Left ventricle myocardium inferior (tissue), 1 donor: Measurements from ENCODE around the gene COL25A1. TPM values are rescaled to one million over a fixed set of nuclear protein-coding genes. Genes with fewer than 3 reads are reported as not detected.

Experiments used
- DNase-seq: peaks from one replicate; pipeline ENCODE4 v3.0.0-alpha.2; 2020
- H3K27ac ChIP-seq: fragments of 200-600 bp; replicated peaks from 2 replicates; pipeline ENCODE4 v1.8.0; 2021
- H3K27me3 ChIP-seq: fragments of 200-600 bp; 2 replicates; pipeline ENCODE4 v1.8.0; 2021; ENCODE audit warnings: low read depth
- H3K36me3 ChIP-seq: fragments of 200-600 bp; 2 replicates; pipeline ENCODE4 v1.8.0; 2021
- H3K4me1 ChIP-seq: fragments of 200-600 bp; 2 replicates; pipeline ENCODE4 v1.8.0; 2021
- H3K4me3 ChIP-seq: fragments of 200-600 bp; 2 replicates; pipeline ENCODE4 v1.8.0; 2021; ENCODE audit warnings: mild to moderate bottlenecking, moderate library complexity
- H3K9me3 ChIP-seq: fragments of 200-600 bp; replicated peaks from 2 replicates; pipeline ENCODE4 v1.8.0; 2021
- intact Hi-C: fragments of 100-400 bp; cut with micrococcal nuclease; formaldehyde crosslinking; loops from one replicate; pipeline ENCODE4 v1.11.0; 2022
- total RNA-seq: library from RNA; stranded (reverse); fragmentation: NEBNext Ultra II Directional; extraction: Animal tissue kit (Norgen Biotek cat#: 25700); gene quantifications from one replicate; pipeline ENCODE4 v1.2.1, GENCODE V29; 2021
- TF ChIP-seq, protein P1 (sequence below): fragments of 200-600 bp; IDR thresholded peaks from 2 replicates; pipeline ENCODE4 v1.8.0; 2021; ENCODE audit warnings: antibody characterized with exemption, mild to moderate bottlenecking, borderline replicate concordance
- donor health status: DM: no; HTN: yes; CAD: no; lungs with severe emphysema.

Gene COL25A1
- total RNA-seq, 1 donor from 2014 or later: 0.77 TPM

DNA sequence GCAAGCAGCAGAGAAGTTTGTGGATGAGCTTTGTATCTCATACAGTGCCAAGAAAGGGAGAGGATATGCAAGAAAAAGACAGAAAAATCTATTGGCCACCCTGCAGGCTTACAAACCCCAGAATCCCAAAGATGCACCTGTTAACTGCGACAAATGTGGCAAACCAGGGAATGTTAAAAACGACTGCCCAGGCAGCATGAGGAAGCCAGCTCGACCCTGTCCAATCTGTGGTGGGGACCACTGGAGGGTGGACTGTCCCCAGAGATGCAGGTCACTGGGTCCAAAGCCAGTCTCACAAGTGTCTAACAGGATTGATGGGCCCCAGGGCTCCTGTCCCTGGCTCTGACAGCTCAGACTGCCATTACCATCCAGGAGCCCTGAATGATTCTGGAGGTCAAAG lies 12.9 kb upstream of the COL25A1 start:
- no peaks in the 10 kb centered on the region for H3K36me3 ChIP-seq
- no peaks in the 10 kb centered on the region for H3K4me1 ChIP-seq
- H3K27me3 ChIP-seq: no peaks in the 10 kb centered on the region
- H3K4me3 ChIP-seq: no peak overlapping the region
- no peak for DNase-seq
- H3K9me3 ChIP-seq: peaks cover 43% of the 10 kb centered on the region
- H3K27ac ChIP-seq: no peak overlapping the region
- TF ChIP-seq, protein P1, sequence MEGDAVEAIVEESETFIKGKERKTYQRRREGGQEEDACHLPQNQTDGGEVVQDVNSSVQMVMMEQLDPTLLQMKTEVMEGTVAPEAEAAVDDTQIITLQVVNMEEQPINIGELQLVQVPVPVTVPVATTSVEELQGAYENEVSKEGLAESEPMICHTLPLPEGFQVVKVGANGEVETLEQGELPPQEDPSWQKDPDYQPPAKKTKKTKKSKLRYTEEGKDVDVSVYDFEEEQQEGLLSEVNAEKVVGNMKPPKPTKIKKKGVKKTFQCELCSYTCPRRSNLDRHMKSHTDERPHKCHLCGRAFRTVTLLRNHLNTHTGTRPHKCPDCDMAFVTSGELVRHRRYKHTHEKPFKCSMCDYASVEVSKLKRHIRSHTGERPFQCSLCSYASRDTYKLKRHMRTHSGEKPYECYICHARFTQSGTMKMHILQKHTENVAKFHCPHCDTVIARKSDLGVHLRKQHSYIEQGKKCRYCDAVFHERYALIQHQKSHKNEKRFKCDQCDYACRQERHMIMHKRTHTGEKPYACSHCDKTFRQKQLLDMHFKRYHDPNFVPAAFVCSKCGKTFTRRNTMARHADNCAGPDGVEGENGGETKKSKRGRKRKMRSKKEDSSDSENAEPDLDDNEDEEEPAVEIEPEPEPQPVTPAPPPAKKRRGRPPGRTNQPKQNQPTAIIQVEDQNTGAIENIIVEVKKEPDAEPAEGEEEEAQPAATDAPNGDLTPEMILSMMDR: no peak
- intact Hi-C loops: no loop called here

DNA sequence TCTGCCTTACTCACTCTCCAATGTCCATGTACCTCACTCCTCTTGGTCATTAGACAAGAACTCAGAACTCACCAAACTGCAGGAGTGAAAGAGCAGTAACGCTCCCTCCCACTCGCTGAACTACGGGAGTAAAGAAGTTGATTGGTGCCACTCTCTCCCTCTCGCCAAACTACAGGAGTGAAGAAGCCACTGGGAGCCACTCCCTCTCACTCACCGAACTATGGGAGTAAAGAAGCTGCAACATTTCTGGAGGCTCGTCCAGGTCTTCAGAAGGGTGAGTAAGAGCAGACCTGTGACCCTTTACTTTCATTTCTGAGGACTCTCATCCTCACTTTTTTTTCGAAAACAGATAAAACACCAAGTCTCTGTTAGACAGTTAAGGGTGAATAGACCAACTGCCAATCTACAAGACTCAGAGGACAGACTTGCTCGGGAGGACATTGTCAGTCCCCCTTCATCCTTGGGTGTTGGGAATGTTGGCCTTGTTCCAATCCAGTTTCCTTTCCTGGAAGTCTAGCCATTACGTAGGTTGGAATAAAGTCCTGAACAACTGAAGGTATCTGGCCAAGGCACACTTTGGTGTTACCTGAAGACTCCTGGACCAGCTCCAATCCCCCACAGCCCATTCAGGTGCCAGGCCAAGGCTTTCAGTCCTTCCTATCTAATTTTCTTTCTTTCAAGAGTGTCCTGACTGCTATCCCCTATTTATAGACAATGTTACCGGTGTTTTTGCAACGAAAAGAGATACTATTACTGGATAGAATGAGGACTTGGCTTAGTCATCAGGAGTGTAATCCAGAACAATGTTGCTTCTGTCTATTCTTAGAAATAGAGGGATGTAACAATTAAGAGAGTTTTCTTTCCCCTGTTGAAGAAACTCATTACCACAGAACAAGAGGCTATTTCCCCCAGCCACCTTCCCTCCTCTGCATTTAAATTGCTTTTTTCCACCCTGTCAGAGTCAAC lies 11.0 kb upstream of the COL25A1 start:
- Histone ChIP-seq H3K4me3 (no peak overlapping the region), H3K36me3 (no peaks in the 10 kb centered on the region), H3K27ac (no peak overlapping the region), H3K9me3 (peaks cover 41% of the 10 kb centered on the region), H3K27me3 (no peaks in the 10 kb centered on the region), H3K4me1 (no peaks in the 10 kb centered on the region)
- TF ChIP-seq, protein P1: no peak
- no peak for DNase-seq
- intact Hi-C loops: no loop called here

DNA sequence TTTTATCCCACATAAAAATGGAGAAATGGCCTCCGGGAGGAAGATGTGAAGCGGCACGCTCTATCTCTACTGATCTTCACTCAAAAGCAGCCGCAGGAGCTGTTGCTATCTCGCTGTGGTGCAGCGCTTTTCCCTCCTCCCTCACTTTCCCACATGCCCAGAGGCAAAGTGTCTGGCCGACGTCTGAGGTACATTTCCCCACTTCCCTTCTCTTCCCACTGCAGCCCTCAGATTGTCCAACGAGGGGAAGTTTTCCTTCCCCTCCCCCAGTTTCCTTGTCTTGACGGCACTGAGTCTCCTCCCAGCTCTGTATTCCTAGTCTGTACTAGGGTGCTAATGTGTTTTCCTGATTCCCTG lies 660 bp upstream of the COL25A1 start:
- peak overlapping the region; percentile 76 for H3K4me3 ChIP-seq
- no peaks in the 10 kb centered on the region for H3K9me3 ChIP-seq
- H3K27me3 ChIP-seq: peaks cover 53% of the 10 kb centered on the region
- peaks cover 18% of the 10 kb centered on the region for H3K4me1 ChIP-seq
- H3K36me3 ChIP-seq: no peaks in the 10 kb centered on the region
- peak overlapping the region; percentile 72 for H3K27ac ChIP-seq
- TF ChIP-seq, protein P1: no peak
- no peak for DNase-seq
- intact Hi-C loops: no loop called here

DNA sequence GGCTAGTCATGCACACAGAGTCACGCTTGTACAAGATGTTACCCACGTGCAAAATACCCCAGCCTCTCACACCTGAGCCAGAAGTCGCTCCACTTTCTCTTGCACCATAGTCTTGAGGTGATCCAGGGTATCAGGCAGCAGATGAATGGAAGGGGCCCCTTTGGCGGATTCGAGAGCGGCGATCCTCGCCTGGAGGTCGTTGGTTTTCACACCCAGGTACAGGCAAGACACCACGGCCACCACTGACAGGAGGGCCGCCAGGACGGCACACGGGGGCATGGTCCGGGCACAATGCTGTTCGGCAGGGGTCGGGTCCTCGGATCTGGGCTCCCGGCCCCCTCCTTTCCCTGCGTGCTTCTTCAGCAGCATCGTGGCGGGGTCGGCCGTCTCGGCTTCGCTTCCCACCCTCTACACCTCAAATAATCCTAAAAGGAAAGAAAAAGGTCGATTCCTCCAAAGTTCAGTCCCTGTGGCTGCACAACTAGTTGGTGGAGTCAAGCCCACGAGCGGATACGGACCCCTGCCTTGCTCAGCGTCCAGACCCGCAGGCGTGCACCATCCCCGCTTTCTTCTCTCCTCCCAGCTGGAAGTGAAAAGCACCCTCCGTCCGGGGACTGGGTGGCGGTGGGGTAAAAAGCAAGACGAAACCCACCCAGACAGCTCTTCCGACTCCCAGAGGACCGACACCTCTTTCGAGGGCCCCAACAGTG lies 652 bp downstream of the COL25A1 start:
- Histone ChIP-seq H3K36me3 (no peaks in the 10 kb centered on the region), H3K27me3 (peaks cover 53% of the 10 kb centered on the region), H3K27ac (no peak overlapping the region), H3K4me1 (peaks cover 18% of the 10 kb centered on the region), H3K4me3 (peak overlapping the region; percentile 76), H3K9me3 (no peaks in the 10 kb centered on the region)
- DNase-seq: no peak
- TF ChIP-seq, protein P1: no peak
- intact Hi-C loops: no loop called here

DNA sequence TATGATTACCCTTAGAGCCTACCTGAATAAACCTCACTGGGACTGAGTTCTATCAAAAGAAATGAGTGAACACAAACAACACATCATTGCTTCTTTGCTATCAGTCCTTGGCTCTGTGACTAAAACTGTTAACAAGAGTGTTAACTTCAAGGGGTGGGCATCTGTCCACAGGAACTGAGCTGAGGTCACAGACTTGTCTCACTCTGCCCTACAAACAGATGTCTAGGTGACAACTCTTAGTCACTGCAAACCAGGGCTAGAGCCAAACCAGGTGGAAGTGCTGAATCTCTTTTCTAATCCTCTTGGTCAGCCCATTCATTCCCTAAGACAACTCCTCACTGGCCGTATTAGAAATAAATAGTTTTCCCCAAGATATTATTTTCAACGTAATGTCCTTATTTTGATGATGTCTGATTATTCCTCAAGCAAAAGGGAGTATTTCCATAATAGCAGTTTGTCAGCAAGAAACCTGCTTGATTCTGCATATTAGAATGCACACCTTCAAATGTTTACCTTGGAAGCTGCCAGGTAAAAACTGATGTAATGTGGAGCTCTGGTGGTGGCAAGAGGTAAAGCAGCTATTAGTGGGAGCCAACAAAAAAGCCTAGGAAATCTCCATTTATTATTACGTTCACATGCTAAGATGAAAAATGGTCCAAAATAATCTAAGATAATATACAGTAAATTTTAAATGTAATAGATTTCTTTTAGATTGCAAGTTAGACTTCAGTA lies 4.0 kb downstream of the COL25A1 start:
- no peak for DNase-seq
- intact Hi-C loops: no loop called here
- TF ChIP-seq, protein P1: peak; percentile 51
- H3K27me3 ChIP-seq: peaks cover 49% of the 10 kb centered on the region
- no peaks in the 10 kb centered on the region for H3K36me3 ChIP-seq
- H3K27ac ChIP-seq: no peak overlapping the region
- H3K9me3 ChIP-seq: no peaks in the 10 kb centered on the region
- H3K4me3 ChIP-seq: no peak overlapping the region
- peaks cover 18% of the 10 kb centered on the region for H3K4me1 ChIP-seq
